Astrocyte (in vitro differentiated cells and primary cell): ENCODE measurements around the gene RNU5D-1. TPM values are rescaled to one million over a fixed set of nuclear protein-coding genes. Genes with fewer than 3 reads are reported as not detected.

ENCODE experiments used
- DNase-seq: peaks from one replicate; pipeline ENCODE4 v3.0.0-alpha.2; 2010; ENCODE audit warnings: low read depth
- FAIRE-seq: peaks from 2 replicates; lab custom pipeline; 2011; peaks lifted over from hg19 to GRCh38; lab: Jason Lieb, UNC
- H2AFZ ChIP-seq: 2 replicates; pipeline ENCODE4 v1.6.0; 2012; ENCODE audit warnings: low read depth, low read length, inconsistent platforms
- H3K27ac ChIP-seq: 2 replicates; pipeline ENCODE4 v1.5.1; 2011; ENCODE audit warnings: low read depth, low read length, inconsistent platforms
- H3K27me3 ChIP-seq: 2 replicates; pipeline ENCODE4 v1.6.0; 2011; ENCODE audit warnings: low read length, inconsistent platforms; ENCODE audit not compliant: insufficient read depth
- H3K36me3 ChIP-seq: 2 replicates; pipeline ENCODE4 v1.5.1; 2011; ENCODE audit warnings: low read length, inconsistent platforms; ENCODE audit not compliant: insufficient read depth
- H3K4me1 ChIP-seq: 2 replicates; pipeline ENCODE4 v1.5.1; 2011; ENCODE audit warnings: low read length, inconsistent platforms; ENCODE audit not compliant: insufficient read depth
- H3K4me2 ChIP-seq: 2 replicates; pipeline ENCODE4 v1.6.0; 2012; ENCODE audit warnings: low read length, inconsistent platforms
- H3K4me3 ChIP-seq: 2 replicates; pipeline ENCODE4 v1.5.1; 2011; ENCODE audit warnings: low read depth, mild to moderate bottlenecking, low read length, inconsistent platforms; ENCODE audit not compliant: insufficient read depth
- H3K79me2 ChIP-seq: 2 replicates; pipeline ENCODE4 v1.6.0; 2012; ENCODE audit warnings: mild to moderate bottlenecking, low read length, inconsistent platforms; ENCODE audit not compliant: insufficient read depth
- H3K9ac ChIP-seq: 2 replicates; pipeline ENCODE4 v1.6.0; 2012; ENCODE audit warnings: mild to moderate bottlenecking, low read length, inconsistent platforms
- H3K9me3 ChIP-seq: 2 replicates; pipeline ENCODE4 v1.5.1; 2012; ENCODE audit warnings: low read depth, mild to moderate bottlenecking, low read length, inconsistent platforms; ENCODE audit not compliant: insufficient read depth
- H4K20me1 ChIP-seq: 2 replicates; pipeline ENCODE4 v1.6.0; 2012; ENCODE audit warnings: low read length, inconsistent platforms; ENCODE audit not compliant: insufficient read depth
- H3K27ac Mint-ChIP-seq: one replicate; pipeline ENCODE4 v1.8.0; 2021; ENCODE audit warnings: mild to moderate bottlenecking, mixed read lengths; ENCODE audit not compliant: unreplicated experiment
- H3K27me3 Mint-ChIP-seq: one replicate; pipeline ENCODE4 v1.8.0; 2021; ENCODE audit warnings: low read depth, mixed read lengths; ENCODE audit not compliant: unreplicated experiment
- H3K36me3 Mint-ChIP-seq: one replicate; pipeline ENCODE4 v1.8.0; 2021; ENCODE audit warnings: low read depth, mixed read lengths; ENCODE audit not compliant: unreplicated experiment
- H3K4me1 Mint-ChIP-seq: one replicate; pipeline ENCODE4 v1.8.0; 2021; ENCODE audit warnings: low read depth, mixed read lengths; ENCODE audit not compliant: unreplicated experiment
- H3K4me3 Mint-ChIP-seq: one replicate; pipeline ENCODE4 v1.8.0; 2021; ENCODE audit warnings: mild to moderate bottlenecking, moderate library complexity, mixed read lengths; ENCODE audit not compliant: unreplicated experiment
- H3K9me3 Mint-ChIP-seq: one replicate; pipeline ENCODE4 v1.8.0; 2021; ENCODE audit warnings: mild to moderate bottlenecking, mixed read lengths; ENCODE audit not compliant: unreplicated experiment
- CTCF ChIP-seq: IDR thresholded peaks from 2 replicates; pipeline ENCODE4 v1.5.1; 2011; ENCODE audit warnings: low read depth, mild to moderate bottlenecking, inconsistent platforms, low read length, moderate library complexity; ENCODE audit not compliant: insufficient read depth
- EZH2 ChIP-seq: IDR thresholded peaks from 2 replicates; pipeline ENCODE4 v1.6.1; 2012; ENCODE audit warnings: mild to moderate bottlenecking, low read length, inconsistent platforms; ENCODE audit not compliant: insufficient read depth
- total RNA-seq: library from RNA; stranded (reverse); gene quantifications from 2 replicates; pipeline ENCODE4 v1.2.1, GENCODE V29; 2021

Gene RNU5D-1
- total RNA-seq, 1 donor from 2014 or later = not detected

GRCh38 chr1:44714944-44715571 is 15.9 kb downstream of the RNU5D-1 start:
- TF ChIP-seq CTCF (peak; percentile 96), EZH2 (no peak)
- H3K4me3 ChIP-seq = no peak overlapping the region
- no peaks in the 10 kb centered on the region for H4K20me1 ChIP-seq
- H3K36me3 ChIP-seq = no peaks in the 10 kb centered on the region
- Mint-ChIP-seq H3K36me3 (no peaks in the 10 kb centered on the region), H3K27me3 (no peaks in the 10 kb centered on the region), H3K4me3 (no peak overlapping the region), H3K9me3 (no peaks in the 10 kb centered on the region), H3K27ac (no peak overlapping the region), H3K4me1 (peaks cover 2% of the 10 kb centered on the region)
- DNase-seq = peak; percentile 40
- peaks cover 4% of the 10 kb centered on the region for H3K27me3 ChIP-seq
- no peaks in the 10 kb centered on the region for H3K79me2 ChIP-seq
- H3K4me1 ChIP-seq = peaks cover 3% of the 10 kb centered on the region
- H3K9me3 ChIP-seq = no peaks in the 10 kb centered on the region
- no peak overlapping the region for H3K27ac ChIP-seq
- H2AFZ ChIP-seq = no peak overlapping the region
- peak; percentile 47 for FAIRE-seq
- H3K4me2 ChIP-seq = no peak overlapping the region
- no peak overlapping the region for H3K9ac ChIP-seq

GRCh38 chr1:44714532-44714931 is 16.4 kb downstream of the RNU5D-1 start:
- Mint-ChIP-seq H3K27me3 (no peaks in the 10 kb centered on the region), H3K27ac (no peak overlapping the region), H3K9me3 (no peaks in the 10 kb centered on the region), H3K4me1 (peaks cover 2% of the 10 kb centered on the region), H3K36me3 (no peaks in the 10 kb centered on the region), H3K4me3 (no peak overlapping the region)
- H3K4me1 ChIP-seq = peaks cover 3% of the 10 kb centered on the region
- FAIRE-seq (no peak), DNase-seq (no peak)
- H3K79me2 ChIP-seq = no peaks in the 10 kb centered on the region
- H3K27ac ChIP-seq = no peak overlapping the region
- peaks cover 4% of the 10 kb centered on the region for H3K27me3 ChIP-seq
- TF ChIP-seq EZH2 = no peak
- no peak overlapping the region for H3K4me3 ChIP-seq
- H3K9ac ChIP-seq = no peak overlapping the region
- no peaks in the 10 kb centered on the region for H4K20me1 ChIP-seq
- no peak overlapping the region for H3K4me2 ChIP-seq
- H2AFZ ChIP-seq = no peak overlapping the region
- H3K36me3 ChIP-seq = no peaks in the 10 kb centered on the region
- H3K9me3 ChIP-seq = no peaks in the 10 kb centered on the region

- peaks cover 9% of the 10 kb centered on the region for H3K4me1 Mint-ChIP-seq
- no peak overlapping the region for H3K27ac ChIP-seq
- H3K27me3 Mint-ChIP-seq = no peaks in the 10 kb centered on the region
Measured at GRCh38 chr1:44713321-44713781, 17.6 kb downstream of the RNU5D-1 start.

More at GRCh38 chr1:44713321-44713781, 17.6 kb downstream of the RNU5D-1 start:
- Histone ChIP-seq H3K36me3 (no peaks in the 10 kb centered on the region), H3K9ac (no peak overlapping the region), H3K4me2 (no peak overlapping the region), H3K9me3 (peaks cover 3% of the 10 kb centered on the region), H3K79me2 (no peaks in the 10 kb centered on the region), H3K4me1 (peaks cover 3% of the 10 kb centered on the region), H3K27me3 (peaks cover 4% of the 10 kb centered on the region), H4K20me1 (no peaks in the 10 kb centered on the region), H2AFZ (no peak overlapping the region), H3K4me3 (no peak overlapping the region)
- H3K27ac Mint-ChIP-seq = no peak overlapping the region
- no peak overlapping the region for H3K4me3 Mint-ChIP-seq
- TF ChIP-seq CTCF (no peak), EZH2 (no peak)
- DNase-seq = no peak
- no peak for FAIRE-seq
- H3K9me3 Mint-ChIP-seq = peaks cover 3% of the 10 kb centered on the region
- peaks cover 2% of the 10 kb centered on the region for H3K36me3 Mint-ChIP-seq
